Activated CD8-positive, alpha-beta memory T cell treated with anti-CD3 and anti-CD28 coated beads for 24 hours (primary cell): ENCODE data around the gene SLX4IP.

Experiments used
- DNase-seq: peaks from one replicate; pipeline ENCODE4 v3.0.0-alpha.2; 2020

The SLX4IP gene

DNA sequence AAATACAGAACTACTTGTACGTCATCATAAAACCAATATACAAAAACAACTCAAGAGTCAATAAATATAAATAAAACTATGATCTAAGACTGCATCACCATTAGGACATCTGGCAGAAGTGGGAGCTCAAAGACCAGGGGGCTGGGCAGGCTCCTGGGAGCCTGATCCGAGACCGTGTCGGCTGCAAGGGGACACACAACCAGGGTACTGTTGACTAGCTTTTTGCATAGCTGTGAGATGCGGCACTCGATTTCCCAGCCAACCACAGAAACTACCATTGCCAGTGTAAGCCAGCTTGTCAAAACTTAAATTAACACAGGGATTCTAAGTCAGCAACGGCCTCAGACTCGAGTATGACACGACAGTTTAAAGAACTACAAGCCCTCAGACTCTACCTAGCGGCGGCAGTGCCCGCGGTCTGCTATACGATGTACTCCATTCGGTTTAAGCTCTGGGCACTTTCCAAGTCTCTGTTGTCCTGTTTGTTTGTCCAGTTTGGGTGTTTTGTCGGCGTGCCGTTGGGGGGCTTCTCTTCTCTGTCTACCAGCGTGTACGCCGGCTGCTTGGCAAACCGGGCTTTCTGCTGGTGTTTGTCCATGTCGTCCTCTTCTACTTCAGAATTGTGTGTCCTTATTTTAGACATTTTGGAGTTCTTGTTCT lies 204.1 kb downstream of the SLX4IP start:
- DNase-seq, result no peak

DNA sequence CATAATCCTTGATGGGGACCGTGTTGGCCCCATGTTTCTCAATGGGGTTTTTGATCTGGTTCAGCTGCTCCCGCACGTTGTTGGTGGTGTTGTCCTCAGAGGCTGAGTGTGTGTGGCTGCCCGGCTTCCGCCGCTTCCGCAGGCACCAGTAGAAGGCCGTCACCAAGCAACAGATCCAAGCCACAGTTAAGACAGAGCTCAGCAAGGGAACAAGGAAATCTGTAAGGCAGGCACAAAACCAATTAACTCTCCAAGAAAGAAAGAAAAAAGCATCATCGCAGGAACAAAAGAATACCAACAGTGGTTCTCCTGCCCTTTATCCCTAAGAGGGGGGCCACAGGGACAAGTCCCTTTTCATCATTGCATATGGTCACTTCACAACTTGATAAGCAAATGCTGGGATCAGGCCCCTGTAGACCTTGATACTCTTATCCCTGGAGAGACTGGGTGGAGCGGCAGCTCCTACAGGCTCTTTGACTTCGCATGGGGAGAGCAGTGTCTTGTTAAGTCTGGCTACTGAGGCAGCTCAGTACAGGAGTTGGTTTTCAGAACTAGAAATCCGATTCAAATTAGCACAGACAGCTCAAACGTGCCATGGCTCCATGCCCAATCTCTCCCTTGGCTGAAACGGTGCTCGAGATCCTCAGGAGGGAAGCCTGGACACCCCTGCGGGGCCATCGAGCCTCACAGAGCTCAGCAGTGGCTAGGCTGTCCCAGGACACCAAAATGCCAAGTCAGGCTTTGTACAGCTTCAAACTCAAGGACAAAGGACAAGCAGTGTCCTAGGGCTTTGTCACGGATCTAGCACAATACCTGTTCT lies 204.8 kb downstream of the SLX4IP start:
- no peak for DNase-seq

DNA sequence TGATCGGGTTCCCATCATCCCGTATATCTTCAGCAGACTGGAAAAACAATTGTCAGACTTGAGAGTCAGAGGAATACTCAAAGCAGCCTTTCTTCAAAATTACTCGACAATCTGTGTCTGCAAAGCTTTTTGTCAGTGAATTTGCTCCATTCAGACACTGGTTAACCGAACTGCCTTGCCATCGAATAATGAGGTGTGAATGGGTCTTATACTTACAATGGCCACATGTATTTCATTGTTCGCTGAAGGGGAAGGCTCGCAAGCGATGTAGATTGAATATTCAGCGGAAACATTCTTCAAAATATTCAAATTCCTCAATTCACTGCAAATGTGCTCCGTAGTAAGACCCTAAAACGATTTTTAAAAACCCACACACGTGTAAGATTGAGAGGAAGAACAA lies 205.8 kb downstream of the SLX4IP start:
- DNase-seq, result no peak

DNA sequence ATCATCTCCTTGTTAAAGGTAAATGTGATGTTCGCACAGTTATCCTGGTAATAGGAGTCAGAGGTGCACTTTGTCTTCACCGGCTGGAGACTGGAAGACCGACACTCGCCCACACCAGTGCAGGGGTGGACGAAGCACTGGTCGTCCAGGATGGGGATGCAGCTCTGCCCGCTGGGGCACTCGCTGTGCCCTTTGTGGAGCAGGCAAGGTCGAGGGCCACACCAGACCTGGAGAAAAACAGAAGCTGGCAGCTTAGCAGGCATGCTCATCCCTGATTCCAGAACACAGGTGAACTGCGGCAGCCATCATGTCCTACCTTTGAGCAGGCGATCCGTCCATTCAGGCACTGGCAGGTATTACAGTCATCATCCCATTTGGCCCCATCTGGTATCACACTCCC lies 206.4 kb downstream of the SLX4IP start:
- no peak for DNase-seq

DNA sequence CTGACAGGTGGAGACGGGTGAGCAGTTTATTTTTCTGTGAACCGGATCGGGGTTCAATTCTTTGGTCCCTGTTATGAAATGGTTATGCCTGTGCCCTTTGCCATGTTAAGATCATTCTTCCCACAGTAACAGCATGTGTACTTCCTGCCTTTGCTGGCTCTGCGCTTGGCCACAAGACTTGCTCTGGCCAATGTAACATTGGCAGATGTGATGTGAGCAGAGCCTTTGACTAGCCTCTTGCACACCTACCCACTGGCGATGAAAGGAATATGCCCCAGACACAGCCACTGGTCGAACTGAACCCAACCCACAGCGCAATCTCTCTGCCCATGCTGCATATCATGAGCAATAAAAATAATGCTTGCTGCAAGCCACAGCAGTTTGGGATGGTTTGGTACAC lies 206.8 kb downstream of the SLX4IP start:
- DNase-seq, result no peak

DNA sequence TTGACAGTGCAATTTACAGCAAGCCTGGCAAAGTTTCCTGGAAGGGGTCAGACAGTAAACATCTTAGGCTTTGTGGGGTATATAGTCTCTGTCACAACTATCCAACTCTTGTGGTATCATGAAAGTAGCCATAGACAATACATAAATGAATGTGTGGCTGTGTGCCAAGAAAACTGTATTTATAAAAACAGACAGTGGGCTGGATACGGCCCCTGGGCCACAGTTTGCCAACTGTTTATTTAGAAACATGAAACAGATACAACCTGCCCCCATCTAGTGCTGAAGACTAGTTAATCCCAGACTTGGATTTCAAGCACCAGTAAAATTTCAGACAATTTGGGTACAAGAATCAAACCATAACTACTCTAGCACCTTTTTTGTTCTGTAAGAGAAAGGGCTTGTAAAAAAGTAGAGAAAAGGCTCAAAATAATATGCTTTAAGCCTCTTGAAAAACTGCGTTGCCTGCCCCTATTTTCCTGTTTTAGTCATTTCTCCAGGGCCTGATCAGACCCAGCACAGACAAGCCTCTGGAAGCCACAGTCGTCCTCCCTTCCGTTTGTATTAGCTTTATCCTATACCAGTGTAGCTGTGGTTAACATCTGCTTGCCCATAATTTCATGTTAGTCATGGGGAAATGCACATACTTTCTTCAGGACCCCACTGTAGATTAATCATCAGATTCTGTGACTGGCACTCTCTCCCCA lies 207.9 kb downstream of the SLX4IP start:
- no peak for DNase-seq

DNA sequence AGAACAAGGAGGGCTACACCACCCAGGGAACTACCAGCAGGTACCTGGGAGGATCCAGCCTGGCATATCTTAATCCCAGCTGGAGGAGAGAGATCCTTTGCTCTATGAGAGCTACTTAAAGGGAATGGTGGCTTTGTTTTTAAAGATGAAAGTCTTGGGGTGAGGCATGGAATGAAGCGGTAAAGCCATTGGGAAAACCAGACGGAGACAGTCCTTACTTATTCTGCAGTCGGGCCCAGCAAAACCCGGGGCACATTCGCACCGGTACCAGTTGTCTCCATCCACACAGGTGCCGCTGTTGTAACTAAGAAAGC lies 208.4 kb downstream of the SLX4IP start:
- DNase-seq, result no peak

DNA sequence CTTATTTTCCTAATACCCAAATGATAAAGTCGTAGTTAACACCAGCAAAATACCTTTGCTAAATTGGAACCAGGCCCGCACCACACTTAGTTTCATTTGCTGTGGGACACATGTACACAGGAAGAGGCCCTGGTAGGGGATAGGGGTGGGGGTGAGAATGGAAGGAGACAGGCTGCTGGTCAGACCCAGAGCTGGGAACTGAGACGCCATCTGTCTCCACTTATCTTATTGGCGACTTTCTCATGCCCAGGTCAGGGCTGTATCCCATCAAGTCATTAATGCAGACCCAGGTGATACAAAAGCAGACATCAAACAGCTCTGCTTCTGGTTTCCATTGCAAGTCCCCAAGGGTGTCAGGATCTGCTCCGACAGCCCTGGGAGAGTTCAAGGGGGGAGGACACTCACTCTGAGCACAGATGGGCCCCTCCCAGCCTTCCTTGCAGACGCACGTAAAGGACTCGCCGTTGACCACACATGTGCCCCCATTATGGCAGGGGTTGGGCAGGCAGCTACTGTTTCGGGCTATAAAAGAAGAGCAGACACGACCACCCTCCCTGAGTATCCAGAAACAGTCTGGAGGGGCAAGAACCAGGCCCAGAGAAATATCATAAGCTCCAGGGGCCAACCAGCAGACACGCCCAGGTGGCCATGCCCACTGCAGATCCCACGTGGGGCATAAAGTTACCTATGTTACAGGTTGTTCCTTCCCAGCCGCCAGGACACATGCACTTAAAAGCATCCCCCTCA lies 209.5 kb downstream of the SLX4IP start:
- no peak for DNase-seq

DNA sequence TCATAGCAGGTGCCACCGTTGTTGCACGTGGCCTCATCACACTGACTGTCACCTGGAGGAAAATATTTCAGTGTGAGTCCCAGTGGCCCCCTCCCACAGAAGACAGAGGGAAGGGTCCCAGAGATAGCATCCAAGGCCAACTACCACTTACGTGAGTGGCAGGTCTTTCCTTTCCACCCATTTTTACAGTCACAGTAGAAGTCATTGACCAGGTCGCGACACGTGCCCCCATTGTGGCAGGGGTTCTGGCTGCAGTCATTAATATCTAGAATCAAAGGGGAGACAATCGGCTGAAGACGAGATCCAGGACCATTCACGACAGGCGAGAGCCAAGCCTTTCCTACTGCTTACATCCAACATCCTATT lies 210.1 kb downstream of the SLX4IP start:
- DNase-seq, result no peak

DNA sequence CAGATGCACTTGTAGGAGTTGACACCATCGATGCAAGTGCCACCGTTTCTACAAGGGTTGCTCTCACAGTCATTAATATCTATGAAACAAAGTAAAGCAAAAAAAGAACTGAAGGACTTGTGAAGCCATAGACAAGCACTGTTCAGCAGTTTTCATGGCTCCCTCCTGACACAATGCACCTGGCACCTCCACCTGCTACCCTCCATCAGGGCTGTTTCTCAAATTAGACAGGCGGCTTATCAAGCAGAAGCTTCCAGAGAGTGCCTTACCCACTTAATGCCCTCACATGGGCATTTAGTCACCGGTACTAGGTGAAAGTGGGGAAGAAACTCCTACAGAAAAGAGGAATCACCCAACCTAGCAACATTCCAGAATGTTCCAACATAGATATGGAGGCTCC lies 210.9 kb downstream of the SLX4IP start:
- DNase-seq, result no peak

DNA sequence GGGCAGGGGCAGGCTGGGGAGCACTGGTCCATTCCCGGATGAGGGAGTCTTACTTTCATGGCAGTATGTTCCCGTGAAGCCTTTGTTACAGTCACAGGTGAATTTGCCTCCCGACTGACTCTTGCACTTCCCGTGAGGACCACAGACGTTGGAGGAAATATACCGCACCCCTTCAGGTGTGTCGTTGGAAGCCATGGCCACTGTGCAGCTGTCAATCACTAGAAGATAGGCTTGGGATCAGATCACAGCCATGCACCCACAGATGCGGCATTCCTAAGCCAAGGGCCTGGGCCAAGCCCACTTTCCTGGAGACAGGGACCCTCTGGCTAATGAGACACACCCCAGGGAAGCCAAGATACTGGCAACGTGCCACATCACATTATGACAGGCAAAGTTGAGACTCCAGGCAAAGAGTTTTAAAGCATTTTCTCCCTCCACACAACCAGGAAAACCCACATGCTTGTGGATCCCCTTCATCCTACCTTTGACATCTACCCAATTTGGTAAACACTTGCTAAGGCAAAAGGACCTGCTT lies 211.8 kb downstream of the SLX4IP start:
- no peak for DNase-seq

DNA sequence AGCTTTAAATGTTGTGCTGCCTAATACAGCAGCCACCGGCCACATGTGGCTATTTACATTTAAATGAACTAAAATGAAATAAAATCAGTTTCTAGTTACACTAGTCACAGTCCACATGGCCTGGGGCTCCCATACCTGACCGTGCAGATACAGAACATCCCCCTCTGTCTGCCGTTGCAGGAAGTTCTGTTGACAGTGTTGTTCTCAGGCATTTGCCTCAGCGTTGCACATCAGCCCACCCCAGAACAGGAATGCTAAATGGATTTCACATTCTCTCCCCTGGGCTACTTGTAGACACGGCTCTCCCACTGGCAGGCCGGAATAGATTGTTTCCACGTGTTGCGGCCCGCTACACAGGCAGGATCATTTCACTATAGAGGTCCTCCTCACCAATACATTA lies 212.4 kb downstream of the SLX4IP start:
- no peak for DNase-seq

DNA sequence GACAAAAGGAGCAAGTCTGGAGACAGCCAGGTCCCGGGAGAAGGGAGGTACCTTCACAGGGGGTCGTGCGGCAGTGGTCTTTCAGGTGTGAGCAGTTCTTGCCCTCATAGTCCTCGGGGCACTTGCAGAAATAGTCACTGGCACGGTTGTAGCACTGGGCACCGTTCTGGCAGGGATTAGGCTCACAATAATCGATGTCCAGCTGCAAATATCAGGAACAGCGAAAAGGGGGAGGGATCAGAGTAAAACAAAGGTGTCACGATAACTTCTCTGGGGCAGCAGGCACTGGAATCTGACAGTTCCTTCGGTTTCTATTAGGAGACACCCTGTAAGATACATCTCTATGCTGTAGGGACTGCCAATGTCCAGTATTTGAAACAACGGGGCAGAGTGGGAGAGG lies 212.8 kb downstream of the SLX4IP start:
- no peak for DNase-seq

DNA sequence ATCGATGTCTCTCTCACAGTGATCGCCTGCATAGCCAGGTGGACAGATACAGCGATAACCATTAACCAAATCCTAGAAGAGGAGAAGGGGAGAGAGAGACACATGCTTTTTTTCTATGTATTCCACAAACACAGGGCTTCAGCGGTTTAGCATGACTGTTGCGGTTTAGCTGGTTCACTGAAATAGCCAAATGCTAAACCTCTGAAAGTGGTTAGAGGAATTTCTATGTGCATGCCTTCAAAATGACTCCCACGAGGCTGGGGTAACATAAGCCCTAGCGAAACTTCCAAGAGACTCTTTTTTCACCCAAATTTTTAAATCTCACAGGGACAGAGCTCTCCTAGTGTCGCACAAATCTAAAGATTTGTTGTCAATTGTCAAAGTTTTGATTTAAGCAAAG lies 213.5 kb downstream of the SLX4IP start:
- no peak for DNase-seq

DNA sequence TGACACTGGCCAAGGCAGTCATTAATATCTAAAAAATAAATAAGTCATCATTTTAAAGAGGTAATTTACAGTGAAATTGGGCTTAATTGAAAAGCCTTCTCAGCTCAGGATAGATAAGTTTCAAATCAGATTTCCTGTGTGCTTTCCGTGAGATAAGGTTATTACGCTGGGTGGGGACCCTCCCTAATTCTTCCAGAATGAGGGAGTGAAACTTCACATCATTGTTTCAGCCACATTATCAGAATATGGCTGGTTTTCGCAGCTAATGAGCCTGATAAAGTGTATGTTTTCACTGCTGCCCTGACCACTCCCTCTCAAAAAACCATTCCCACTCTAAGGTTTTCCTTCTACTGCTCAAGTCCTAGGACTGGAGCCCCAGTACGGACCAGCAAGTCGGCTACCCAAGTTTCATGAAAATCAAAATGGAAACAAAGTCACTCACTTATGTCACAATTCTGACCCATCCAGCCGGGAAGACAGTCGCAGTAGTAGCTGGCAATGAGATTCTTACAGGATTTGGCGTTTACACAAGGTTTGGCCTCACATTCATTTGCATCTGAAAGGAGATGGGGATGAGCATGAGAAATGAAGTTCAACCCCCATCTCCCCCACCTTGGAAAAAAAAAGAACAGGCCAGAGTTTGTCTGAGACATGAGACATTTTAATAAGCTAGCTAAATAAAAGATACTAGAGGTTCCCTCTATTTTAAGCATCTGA lies 214.1 kb downstream of the SLX4IP start:
- DNase-seq, result no peak

DNA sequence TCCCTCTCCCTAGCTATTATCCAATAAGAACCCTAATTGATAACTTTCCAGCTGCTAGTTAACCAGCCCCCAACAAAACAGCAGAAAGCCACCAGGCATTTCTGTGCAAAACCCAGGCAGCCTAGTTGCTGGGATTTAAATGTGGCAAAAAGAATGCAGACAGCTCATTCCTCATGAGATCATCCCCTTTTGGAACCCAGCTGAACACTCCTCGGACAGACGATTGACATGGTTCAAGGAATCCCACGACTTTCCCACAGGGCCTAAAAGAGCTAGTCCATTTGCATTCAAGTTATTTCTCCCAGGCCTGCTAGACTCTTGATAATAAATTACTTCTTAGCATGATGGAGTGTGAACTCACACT lies 214.7 kb downstream of the SLX4IP start:
- DNase-seq, result no peak

DNA sequence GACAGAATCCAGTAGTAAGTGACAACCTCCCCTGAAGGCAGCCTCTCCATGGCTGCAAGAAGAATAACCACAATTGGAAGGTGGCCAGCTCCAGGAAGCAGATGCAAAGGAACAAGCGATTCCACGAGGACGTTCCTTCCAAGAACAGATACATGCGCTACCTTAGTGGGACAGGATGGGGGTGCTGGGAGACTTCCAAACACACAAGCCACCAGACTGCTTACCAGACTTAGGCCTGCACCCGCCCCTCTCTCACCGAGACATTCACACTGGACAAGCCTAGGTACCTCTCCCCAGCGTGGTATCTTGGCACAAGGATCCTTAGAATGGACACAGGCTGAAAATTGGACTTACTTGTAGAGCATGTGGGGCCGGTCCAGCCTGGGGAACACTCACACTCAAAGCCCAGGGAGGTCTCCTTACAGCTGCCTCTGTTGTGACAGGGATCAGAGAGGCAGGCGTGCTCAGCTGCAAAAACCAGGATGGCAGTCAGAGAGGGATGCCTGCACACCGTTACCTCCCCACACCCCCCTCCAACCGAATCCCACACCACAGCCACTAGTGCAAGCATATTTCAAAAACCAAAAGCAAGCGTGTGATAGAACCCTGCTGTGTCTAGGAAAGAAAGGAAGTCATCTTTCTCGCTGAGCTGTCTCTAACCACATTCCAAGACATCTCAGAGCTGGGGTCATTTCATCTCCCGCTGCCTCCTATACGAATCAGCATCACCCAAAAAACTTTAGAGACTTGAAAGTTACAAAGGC lies 216.3 kb downstream of the SLX4IP start:
- DNase-seq, result no peak

DNA sequence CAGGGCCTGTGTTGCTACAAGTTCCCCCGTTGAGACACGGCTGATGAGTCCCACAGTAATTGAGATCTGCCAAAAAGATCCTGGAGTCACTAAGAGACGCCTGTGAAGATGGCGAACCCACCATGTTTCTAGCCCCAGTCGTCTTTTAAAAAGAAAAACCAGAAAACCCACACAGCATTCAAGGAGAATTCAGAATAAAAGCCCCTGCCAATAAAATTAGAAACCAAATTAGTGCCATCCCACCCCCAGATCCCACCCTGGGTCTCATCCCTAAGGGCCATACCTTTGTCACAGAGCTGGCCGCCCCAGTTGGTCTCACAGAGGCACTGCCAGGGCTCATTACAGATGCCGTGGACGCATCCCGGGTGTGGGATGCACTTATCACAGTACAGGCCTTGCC lies 217.1 kb downstream of the SLX4IP start:
- no peak for DNase-seq

DNA sequence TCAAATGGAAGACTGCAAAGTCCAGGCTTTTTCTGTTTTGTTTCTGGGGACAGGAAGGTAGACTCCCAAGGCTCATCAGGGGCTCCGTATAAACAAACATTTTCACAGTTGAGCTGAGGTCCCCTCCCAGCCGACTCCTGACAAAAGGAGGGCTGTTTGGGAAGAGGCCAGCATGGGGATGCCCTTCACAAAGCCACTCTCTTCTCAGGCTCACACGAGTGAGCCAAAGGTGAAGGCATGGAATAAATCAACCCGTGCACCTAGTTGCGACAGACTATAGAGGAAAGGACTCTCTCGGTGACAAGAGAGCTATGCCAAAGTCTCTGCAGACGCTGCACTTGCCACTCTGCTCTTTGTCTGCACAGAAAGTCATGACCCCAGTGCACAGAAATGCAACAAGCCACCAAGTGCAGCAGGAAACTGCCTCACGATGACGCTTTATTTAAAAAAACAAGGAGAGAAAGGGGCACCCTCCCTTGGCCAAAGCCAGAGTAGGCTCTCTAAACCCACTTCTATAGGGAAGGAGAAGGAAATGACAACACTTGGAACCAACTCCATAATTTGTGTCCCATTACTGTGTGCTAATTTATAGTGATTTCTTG lies 217.7 kb downstream of the SLX4IP start:
- no peak for DNase-seq

DNA sequence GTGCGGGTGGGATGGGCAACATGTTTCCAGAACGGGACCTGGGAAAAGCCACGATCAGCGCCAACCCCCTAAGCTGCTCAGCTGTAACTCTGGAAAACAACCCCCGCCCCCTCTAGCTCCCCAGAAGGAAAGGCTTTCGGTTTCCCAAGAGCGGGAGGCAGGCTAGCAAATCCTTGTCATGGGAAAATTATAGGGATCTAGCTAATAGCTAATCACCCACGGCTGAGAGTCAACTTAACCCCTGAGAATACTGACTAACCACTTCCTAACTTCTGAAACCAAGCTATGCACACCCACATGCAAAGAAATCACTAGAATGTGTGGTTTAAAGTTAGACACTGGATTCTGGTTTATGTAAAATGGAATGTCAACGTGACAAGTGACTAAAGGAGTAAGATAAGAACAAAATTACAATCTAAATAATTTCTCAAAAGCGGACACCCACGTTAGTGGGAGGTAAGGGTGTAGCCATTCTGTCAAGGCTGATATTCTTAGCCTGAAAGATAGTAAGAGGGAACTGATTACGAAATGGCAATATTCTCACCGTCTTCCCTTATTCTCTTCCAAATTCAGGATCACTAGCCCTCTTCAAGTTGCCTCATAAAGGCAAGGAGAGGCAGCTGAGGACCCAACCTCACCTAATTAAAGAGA lies 218.6 kb downstream of the SLX4IP start:
- no peak for DNase-seq

DNA sequence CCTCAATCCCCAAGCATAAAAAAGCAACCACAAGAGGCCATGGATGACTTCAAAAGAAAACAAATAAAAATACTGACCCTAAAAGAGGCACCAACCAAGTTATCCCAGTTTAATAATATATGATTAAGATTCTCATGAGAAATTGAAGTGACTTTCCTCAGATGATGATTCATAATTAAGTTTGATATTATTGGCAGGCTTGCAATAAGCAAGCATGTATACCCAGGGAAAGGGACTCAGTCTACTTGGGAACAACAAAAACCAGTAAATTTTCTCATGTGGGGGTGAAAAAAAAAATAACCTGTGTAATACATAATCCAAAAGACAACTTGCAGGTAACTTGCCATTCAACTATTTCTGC lies 219.1 kb downstream of the SLX4IP start:
- DNase-seq, result no peak
